OCI-LY3 (cell line): ENCODE data around the gene HAND1.
A peak's percentile ranks its signal among the peaks of the same experiment; 100 is the strongest.

Source experiments
- H2AFZ ChIP-seq: fragments of 200-600, 300-600 bp; shearing (Covaris generic); 2 replicates; pipeline ENCODE4 v1.6.0; 2014; ENCODE audit warnings: antibody characterized with exemption, low read depth, low read length
- H3K27ac ChIP-seq: fragments of 200-600, 300-600 bp; sonication (generic); 2 replicates; pipeline ENCODE4 v1.5.1; 2014; ENCODE audit warnings: mild to moderate bottlenecking, low read length, moderate library complexity, mixed read lengths
- H3K27me3 ChIP-seq: fragments of 200-600, 300-600 bp; sonication (generic); 2 replicates; pipeline ENCODE4 v1.6.1; 2014; ENCODE audit warnings: low read depth, low read length, mixed read lengths
- H3K36me3 ChIP-seq: fragments of 200-600, 300-600 bp; sonication (generic); replicated peaks from 2 replicates; pipeline ENCODE3; 2014; ENCODE audit warnings: low read depth, low read length, mixed read lengths
- H3K4me1 ChIP-seq: fragments of 300-600, 200-600 bp; sonication (generic); 2 replicates; pipeline ENCODE4 v1.6.1; 2014; ENCODE audit warnings: low read length, mixed read lengths
- H3K4me2 ChIP-seq: fragments of 200-600, 300-600 bp; sonication (generic); 2 replicates; pipeline ENCODE4 v1.6.1; 2014; ENCODE audit warnings: low read length, mixed read lengths
- H3K4me3 ChIP-seq: fragments of 300-600, 200-600 bp; sonication (generic); 2 replicates; pipeline ENCODE4 v1.5.1; 2014; ENCODE audit warnings: antibody characterized with exemption, mild to moderate bottlenecking, low read length, moderate library complexity
- H3K79me2 ChIP-seq: fragments of 300-600, 200-600 bp; shearing (Covaris generic); 2 replicates; pipeline ENCODE4 v1.6.1; 2014; ENCODE audit warnings: mild to moderate bottlenecking, low read length, mixed read lengths
- H3K9ac ChIP-seq: fragments of 300-600, 200-600 bp; shearing (Covaris generic); 2 replicates; pipeline ENCODE4 v1.6.0; 2014; ENCODE audit warnings: mild to moderate bottlenecking, low read length, moderate library complexity
- H3K9me3 ChIP-seq: fragments of 200-600, 300-600 bp; shearing (Covaris generic); 2 replicates; pipeline ENCODE4 v1.6.1; 2014; ENCODE audit warnings: low read length, mixed read lengths; ENCODE audit not compliant: insufficient read depth
- H4K20me1 ChIP-seq: fragments of 200-600, 300-600 bp; sonication (generic); 2 replicates; pipeline ENCODE4 v1.6.1; 2016; ENCODE audit warnings: low read length, mixed read lengths; ENCODE audit not compliant: insufficient read depth
- EZH2phosphoT487 ChIP-seq: fragments of 200-600 bp; shearing (Covaris generic); IDR thresholded peaks from 2 replicates; pipeline ENCODE4 v1.6.1; 2018; ENCODE audit warnings: antibody characterized with exemption, mixed run types, low read depth
- TF ChIP-seq, protein P1 (sequence below): fragments of 200-600, 300-600 bp; sonication (generic); IDR thresholded peaks from 2 replicates; pipeline ENCODE4 v1.5.1; 2014; ENCODE audit warnings: antibody characterized with exemption, low read length, low read depth

The HAND1 gene

GRCh38 chr5:154501566-154501965 lies 23.5 kb upstream of the HAND1 start:
- H3K9me3 ChIP-seq = no peaks in the 10 kb centered on the region
- no peak for TF ChIP-seq EZH2phosphoT487
- TF ChIP-seq, protein P1, sequence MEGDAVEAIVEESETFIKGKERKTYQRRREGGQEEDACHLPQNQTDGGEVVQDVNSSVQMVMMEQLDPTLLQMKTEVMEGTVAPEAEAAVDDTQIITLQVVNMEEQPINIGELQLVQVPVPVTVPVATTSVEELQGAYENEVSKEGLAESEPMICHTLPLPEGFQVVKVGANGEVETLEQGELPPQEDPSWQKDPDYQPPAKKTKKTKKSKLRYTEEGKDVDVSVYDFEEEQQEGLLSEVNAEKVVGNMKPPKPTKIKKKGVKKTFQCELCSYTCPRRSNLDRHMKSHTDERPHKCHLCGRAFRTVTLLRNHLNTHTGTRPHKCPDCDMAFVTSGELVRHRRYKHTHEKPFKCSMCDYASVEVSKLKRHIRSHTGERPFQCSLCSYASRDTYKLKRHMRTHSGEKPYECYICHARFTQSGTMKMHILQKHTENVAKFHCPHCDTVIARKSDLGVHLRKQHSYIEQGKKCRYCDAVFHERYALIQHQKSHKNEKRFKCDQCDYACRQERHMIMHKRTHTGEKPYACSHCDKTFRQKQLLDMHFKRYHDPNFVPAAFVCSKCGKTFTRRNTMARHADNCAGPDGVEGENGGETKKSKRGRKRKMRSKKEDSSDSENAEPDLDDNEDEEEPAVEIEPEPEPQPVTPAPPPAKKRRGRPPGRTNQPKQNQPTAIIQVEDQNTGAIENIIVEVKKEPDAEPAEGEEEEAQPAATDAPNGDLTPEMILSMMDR = no peak
- no peak overlapping the region for H3K9ac ChIP-seq
- no peak overlapping the region for H3K4me2 ChIP-seq
- H3K27me3 ChIP-seq = no peaks in the 10 kb centered on the region
- H3K4me1 ChIP-seq = peaks cover 48% of the 10 kb centered on the region
- no peaks in the 10 kb centered on the region for H3K36me3 ChIP-seq
- no peaks in the 10 kb centered on the region for H3K79me2 ChIP-seq
- no peak overlapping the region for H2AFZ ChIP-seq
- H3K4me3 ChIP-seq = no peak overlapping the region
- no peaks in the 10 kb centered on the region for H4K20me1 ChIP-seq
- H3K27ac ChIP-seq = no peak overlapping the region

- Histone ChIP-seq H3K9me3 (no peaks in the 10 kb centered on the region), H3K4me1 (peaks cover 57% of the 10 kb centered on the region), H3K4me3 (no peak overlapping the region), H3K36me3 (no peaks in the 10 kb centered on the region), H3K4me2 (no peak overlapping the region), H3K9ac (no peak overlapping the region), H2AFZ (no peak overlapping the region), H3K27ac (no peak overlapping the region), H4K20me1 (no peaks in the 10 kb centered on the region), H3K27me3 (no peaks in the 10 kb centered on the region), H3K79me2 (no peaks in the 10 kb centered on the region)
- TF ChIP-seq, protein P1 = no peak
- TF ChIP-seq EZH2phosphoT487 = no peak
These were observed 21.0 kb upstream of the HAND1 start for GRCh38 chr5:154498994-154499393.

- Histone ChIP-seq H3K9ac (no peak overlapping the region), H3K4me1 (peaks cover 57% of the 10 kb centered on the region), H3K4me3 (no peak overlapping the region), H3K27ac (no peak overlapping the region), H3K36me3 (no peaks in the 10 kb centered on the region), H3K9me3 (no peaks in the 10 kb centered on the region), H2AFZ (no peak overlapping the region), H3K4me2 (no peak overlapping the region), H3K79me2 (no peaks in the 10 kb centered on the region), H3K27me3 (no peaks in the 10 kb centered on the region), H4K20me1 (no peaks in the 10 kb centered on the region)
- TF ChIP-seq, protein P1 = no peak
- TF ChIP-seq EZH2phosphoT487 = no peak
These were observed 20.6 kb upstream of the HAND1 start for GRCh38 chr5:154498591-154498990.

GRCh38 chr5:154494036-154494435 lies 16.0 kb upstream of the HAND1 start:
- Histone ChIP-seq H3K9me3 (no peaks in the 10 kb centered on the region), H3K4me1 (peaks cover 41% of the 10 kb centered on the region), H3K36me3 (no peaks in the 10 kb centered on the region), H3K79me2 (no peaks in the 10 kb centered on the region), H2AFZ (0 out of 2 replicates have a peak overlapping the region, but pooled peaks have one; percentile 0), H3K9ac (no peak overlapping the region; the same call in 1 of the 2 replicates), H3K4me2 (peak overlapping the region; percentile 20), H3K27me3 (no peaks in the 10 kb centered on the region), H3K4me3 (no peak overlapping the region), H4K20me1 (no peaks in the 10 kb centered on the region), H3K27ac (peak overlapping the region; percentile 51)
- TF ChIP-seq EZH2phosphoT487 = no peak
- TF ChIP-seq, protein P1 = no peak
